DND-41 (cell line): ENCODE results near the gene TOX2.

ENCODE experiments used
- CTCF ChIP-seq: IDR thresholded peaks from 2 replicates; pipeline ENCODE4 v1.5.1; 2012; ENCODE audit warnings: borderline replicate concordance, low read length, moderate library complexity, mild to moderate bottlenecking; ENCODE audit not compliant: poor library complexity, severe bottlenecking; ENCODE audit errors: extremely low read depth
- EZH2 ChIP-seq: IDR thresholded peaks from 3 replicates; pipeline ENCODE4 v1.6.1; 2012; ENCODE audit warnings: borderline replicate concordance, low read depth, mild to moderate bottlenecking, moderate library complexity, low read length, inconsistent platforms; ENCODE audit not compliant: severe bottlenecking

GRCh38 chr20:43941476-43942200, 27.0 kb downstream of the TOX2 start:
- TF ChIP-seq CTCF (no peak), EZH2 (no peak)
